A549 (cell line): ENCODE measurements around the gene MAP4K4. TPM values are rescaled to one million over a fixed set of nuclear protein-coding genes. Genes with fewer than 3 reads are reported as not detected.

Experiments used
- ATAC-seq, 2 experiments: fragments of 200-7000 bp in 1 of 2; fragments of >200 bp in 1 of 2; cut with Nextera tagmentation in 1 of 2; cut with Tn5 transposase in 1 of 2; 3 replicates each; pipeline versions ENCODE4 v1.8.0 to v1.9.1; 2018 to 2020; ENCODE audit warnings: mild to moderate bottlenecking in 1 of 2, moderate library complexity in 1 of 2
- CTCF ChIA-PET: fragments of 300-600 bp; sonication (Branson Sonifier 250); formaldehyde crosslinking; extraction: SDS; loops from one replicate; lab custom pipeline; 2021; ENCODE audit warnings: antibody characterized with exemption, inconsistent platforms; lab: Yijun Ruan, JAX
- POLR2A ChIA-PET: fragments of 350-600 bp; formaldehyde crosslinking; extraction: SDS; loops from one replicate; lab custom pipeline; 2021; ENCODE audit warnings: antibody characterized with exemption, inconsistent platforms; lab: Yijun Ruan, JAX
- DNase-seq, 2 experiments: peaks; one replicate each; pipeline versions ENCODE4 v3.0.0 to v3.0.0-alpha.2; 2011 to 2016; ENCODE audit warnings: low read depth in 1 of 2, low spot score in 1 of 2
- FAIRE-seq: peaks from 2 replicates; lab custom pipeline; 2011; peaks lifted over from hg19 to GRCh38; lab: Jason Lieb, UNC
- H3K27ac ChIP-seq, 2 experiments: fragments of >200 bp; sonication (Bioruptor Twin); formaldehyde crosslinking; 3 replicates each; pipeline ENCODE4 v1.5.1; 2016 to 2017
- H3K4me1 ChIP-seq: fragments of >200 bp; sonication (Bioruptor Twin); formaldehyde crosslinking; 3 replicates; pipeline ENCODE4 v1.6.1; 2016
- H3K4me2 ChIP-seq: fragments of >200 bp; sonication (Bioruptor Twin); formaldehyde crosslinking; 3 replicates; pipeline ENCODE4 v1.6.1; 2016
- H3K4me3 ChIP-seq: fragments of >200 bp; sonication (Bioruptor Twin); formaldehyde crosslinking; 3 replicates; pipeline ENCODE4 v1.5.1; 2016
- H3K9me3 ChIP-seq: fragments of >200 bp; sonication (Bioruptor Twin); formaldehyde crosslinking; 3 replicates; pipeline ENCODE4 v1.6.1; 2016
- EHF ChIP-seq: fragments of 250-450 bp; sonication (Bioruptor Pico); IDR thresholded peaks from 2 replicates; pipeline ENCODE4 v1.5.0; 2020; ENCODE audit warnings: mild to moderate bottlenecking
- EP300 ChIP-seq, 2 experiments: fragments of >200 bp; sonication (Bioruptor Twin); formaldehyde crosslinking; IDR thresholded peaks; 2 replicates in 1 of 2; 3 replicates in 1 of 2; pipeline ENCODE4 v1.6.1; 2016 to 2017
- ESRRA ChIP-seq: fragments of 150-350 bp; IDR thresholded peaks from 2 replicates; pipeline ENCODE4 v1.6.1; 2014; ENCODE audit warnings: mild to moderate bottlenecking, low read length, borderline replicate concordance
- FOSL2 ChIP-seq, 2 experiments: fragments of 450-650 bp in 1 of 2; fragments of >200 bp in 1 of 2; sonication (Bioruptor Twin) in 1 of 2; formaldehyde crosslinking; IDR thresholded peaks; 2 replicates each; pipeline versions ENCODE4 v1.5.0 to v1.6.1; 2016 to 2020; ENCODE audit warnings: mild to moderate bottlenecking in 1 of 2, moderate library complexity in 1 of 2
- FOXS1 ChIP-seq: fragments of 250-450 bp; sonication (Bioruptor Pico); IDR thresholded peaks from 2 replicates; pipeline ENCODE4 v1.5.0; 2020; ENCODE audit warnings: mild to moderate bottlenecking, moderate library complexity
- GATA3 ChIP-seq: IDR thresholded peaks from 2 replicates; pipeline ENCODE4 v1.6.1; 2012; ENCODE audit warnings: borderline replicate concordance
- HDAC2 ChIP-seq: fragments of 200-600 bp; sonication (generic); IDR thresholded peaks from 2 replicates; pipeline ENCODE4 v1.6.1; 2016
- HOXA7 ChIP-seq: fragments of 250-450 bp; sonication (Bioruptor Pico); IDR thresholded peaks from 2 replicates; pipeline ENCODE4 v1.5.0; 2020; ENCODE audit warnings: mild to moderate bottlenecking, moderate library complexity
- HOXB13 ChIP-seq: fragments of 250-450 bp; sonication (Bioruptor Pico); IDR thresholded peaks from 2 replicates; pipeline ENCODE4 v1.5.0; 2020; ENCODE audit warnings: low read depth, mild to moderate bottlenecking, moderate library complexity
- HOXB5 ChIP-seq: fragments of 250-450 bp; sonication (Bioruptor Pico); IDR thresholded peaks from 2 replicates; pipeline ENCODE4 v1.5.0; 2020; ENCODE audit warnings: mild to moderate bottlenecking, moderate library complexity
- JUNB ChIP-seq: fragments of >200 bp; sonication (Bioruptor Twin); formaldehyde crosslinking; IDR thresholded peaks from 2 replicates; pipeline ENCODE4 v1.6.1; 2016
- KDM5A ChIP-seq: fragments of 200-600 bp; sonication (generic); IDR thresholded peaks from 2 replicates; pipeline ENCODE4 v1.6.1; 2016; ENCODE audit warnings: antibody characterized with exemption, mild to moderate bottlenecking
- MAFK ChIP-seq: fragments of 450-650 bp; IDR thresholded peaks from 2 replicates; pipeline ENCODE4 v1.6.1; 2014; ENCODE audit not compliant: partially characterized antibody
- MAZ ChIP-seq: fragments of 150-350 bp; IDR thresholded peaks from 2 replicates; pipeline ENCODE4 v1.6.1; 2014; ENCODE audit warnings: antibody characterized with exemption, low read depth, low read length, borderline replicate concordance
- NFE2L2 ChIP-seq: fragments of 150-350 bp; conservative IDR thresholded peaks from 2 replicates; pipeline ENCODE4 v1.6.1; 2014; ENCODE audit warnings: low read length
- NPAS2 ChIP-seq: fragments of 250-450 bp; sonication (Bioruptor Pico); IDR thresholded peaks from 2 replicates; pipeline ENCODE4 v1.8.0; 2022; ENCODE audit warnings: mild to moderate bottlenecking, moderate library complexity, borderline replicate concordance
- PBX3 ChIP-seq: IDR thresholded peaks from 2 replicates; pipeline ENCODE4 v1.6.1; 2012
- PHF8 ChIP-seq: fragments of 200-600 bp; sonication (generic); IDR thresholded peaks from 2 replicates; pipeline ENCODE4 v1.6.1; 2016; ENCODE audit warnings: low read depth, mild to moderate bottlenecking, antibody characterized with exemption, moderate library complexity, borderline replicate concordance
- POLR2A ChIP-seq: IDR thresholded peaks from 2 replicates; pipeline ENCODE4 v1.6.1; 2012; ENCODE audit warnings: mild to moderate bottlenecking, low read length
- RARB ChIP-seq: fragments of 250-450 bp; sonication (Bioruptor Pico); IDR thresholded peaks from 2 replicates; pipeline ENCODE4 v1.8.0; 2021; ENCODE audit warnings: mild to moderate bottlenecking, moderate library complexity
- SREBF2 ChIP-seq: fragments of 450-650 bp; IDR thresholded peaks from 2 replicates; pipeline ENCODE4 v1.6.1; 2014; ENCODE audit warnings: mild to moderate bottlenecking, moderate library complexity
- TFCP2L1 ChIP-seq: fragments of 250-450 bp; sonication (Bioruptor Pico); IDR thresholded peaks from 2 replicates; pipeline ENCODE4 v1.5.0; 2021; ENCODE audit warnings: mild to moderate bottlenecking
- ZC3H11A ChIP-seq: fragments of 450-650 bp; IDR thresholded peaks from 2 replicates; pipeline ENCODE4 v1.6.1; 2014; ENCODE audit warnings: antibody characterized with exemption, mild to moderate bottlenecking
- ZSCAN20 ChIP-seq: fragments of 250-450 bp; sonication (Bioruptor Pico); IDR thresholded peaks from 2 replicates; pipeline ENCODE4 v1.8.0; 2022; ENCODE audit warnings: mild to moderate bottlenecking, moderate library complexity
- WGBS: methylation state at CpG from one replicate; pipeline ENCODE4 v1.1.6; 2017; ENCODE audit errors: missing lambda C conversion rate; 5-methylcytosine and 5-hydroxymethylcytosine counted together
- polyA plus RNA-seq, 4 experiments: library from polyadenylated mRNA; depleted of rRNA in 3 of 4; stranded (reverse); fragments of >200 nt; fragmentation: RNase III in 1 of 4; extraction: RNeasy Plus Mini Kit Qiagen cat#74134 plus additional on column Dnase treatment in 1 of 4; gene quantifications; 2 replicates in 3 of 4; 3 replicates in 1 of 4; pipeline ENCODE4 v1.2.3, GENCODE V29; 2011 to 2017
- TF ChIP-seq, protein P1 (sequence below): fragments of 450-650 bp; IDR thresholded peaks from 2 replicates; pipeline ENCODE4 v1.6.1; 2014; ENCODE audit warnings: antibody characterized with exemption
- TF ChIP-seq, protein P2 (sequence below): fragments of 250-450 bp; sonication (Bioruptor Pico); IDR thresholded peaks from 2 replicates; pipeline ENCODE4 v1.5.0; 2021; ENCODE audit warnings: mild to moderate bottlenecking, moderate library complexity, borderline replicate concordance
- TF ChIP-seq, protein P3 (sequence below): IDR thresholded peaks from 2 replicates; pipeline ENCODE4 v1.6.1; 2012

MAP4K4 gene
- polyA plus RNA-seq, 2 of the 4 experiments (the other 2 are of a cell fraction): 61.9 to 82.2 TPM

DNA sequence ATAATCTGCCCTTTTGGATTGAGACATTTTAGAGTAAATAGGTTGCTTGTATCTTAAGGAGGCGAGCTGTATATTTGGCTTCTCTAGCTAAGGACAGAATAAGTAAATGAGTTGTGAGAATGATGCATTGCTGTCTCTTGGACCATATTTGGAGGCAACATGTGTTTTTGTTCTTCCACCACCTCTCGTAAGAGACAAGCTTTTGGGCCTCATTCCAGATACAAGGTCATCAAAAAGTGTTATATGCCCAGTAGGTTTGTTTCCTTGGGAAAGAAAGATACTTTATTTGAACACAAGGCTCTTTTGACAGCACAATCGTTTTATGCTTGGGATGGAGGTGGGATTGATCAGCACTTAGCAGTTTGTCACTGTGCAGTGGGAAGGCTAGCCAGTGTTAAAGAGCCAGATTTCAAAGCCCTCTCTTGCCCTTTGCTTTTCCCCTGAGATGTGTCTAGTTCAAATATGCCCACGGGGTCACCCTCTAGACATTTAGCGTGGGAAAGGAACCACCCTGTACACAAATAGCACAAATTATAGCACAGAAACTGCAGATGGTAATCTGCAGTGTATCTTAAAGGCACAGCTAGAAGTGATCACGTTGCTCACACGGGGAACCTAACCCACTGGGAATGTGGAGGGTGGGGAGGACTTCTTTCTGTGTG lies 131.3 kb downstream of the MAP4K4 start (continued):
- TF ChIP-seq HOXB13: no peak
- no peak for TF ChIP-seq PHF8
- TF ChIP-seq JUNB: no peak
- TF ChIP-seq RARB (CRISPR knock-in tag): no peak
- no peak for TF ChIP-seq MAZ
- TF ChIP-seq NFE2L2: no peak
- no peak for TF ChIP-seq TFCP2L1 (CRISPR knock-in tag)
- no peak for TF ChIP-seq KDM5A

DNA sequence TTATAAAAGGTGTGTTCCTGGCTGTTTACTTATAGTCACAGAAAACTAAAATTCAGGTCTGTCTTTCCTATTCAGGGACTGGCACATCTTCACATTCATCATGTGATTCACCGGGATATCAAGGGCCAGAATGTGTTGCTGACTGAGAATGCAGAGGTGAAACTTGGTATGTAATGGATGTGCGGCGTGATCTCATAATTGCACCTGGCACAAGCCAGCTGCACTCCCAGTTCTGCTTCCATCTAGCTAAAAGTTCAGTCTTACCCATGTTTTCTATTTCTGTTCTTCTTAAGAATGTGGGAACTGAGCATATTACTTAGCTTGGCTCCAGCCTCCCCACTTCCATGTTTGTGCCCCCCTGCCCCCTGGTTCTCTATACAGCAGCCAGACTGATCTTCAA lies 131.9 kb downstream of the MAP4K4 start:
- no peaks in the 10 kb centered on the region for H3K9me3 ChIP-seq
- TF ChIP-seq, protein P1, sequence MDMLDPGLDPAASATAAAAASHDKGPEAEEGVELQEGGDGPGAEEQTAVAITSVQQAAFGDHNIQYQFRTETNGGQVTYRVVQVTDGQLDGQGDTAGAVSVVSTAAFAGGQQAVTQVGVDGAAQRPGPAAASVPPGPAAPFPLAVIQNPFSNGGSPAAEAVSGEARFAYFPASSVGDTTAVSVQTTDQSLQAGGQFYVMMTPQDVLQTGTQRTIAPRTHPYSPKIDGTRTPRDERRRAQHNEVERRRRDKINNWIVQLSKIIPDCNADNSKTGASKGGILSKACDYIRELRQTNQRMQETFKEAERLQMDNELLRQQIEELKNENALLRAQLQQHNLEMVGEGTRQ: no peak
- TF ChIP-seq HOXA7 (no peak), MAFK (no peak), EP300 (IDR thresholded peaks at IDR 0.05) (no peak), HOXB5 (CRISPR knock-in tag) (no peak), ESRRA (no peak), TFCP2L1 (CRISPR knock-in tag) (no peak), SREBF2 (no peak), KDM5A (no peak), HDAC2 (no peak), EHF (no peak), ZSCAN20 (CRISPR knock-in tag) (no peak), NPAS2 (CRISPR knock-in tag) (no peak), ZC3H11A (no peak)
- TF ChIP-seq, protein P2, sequence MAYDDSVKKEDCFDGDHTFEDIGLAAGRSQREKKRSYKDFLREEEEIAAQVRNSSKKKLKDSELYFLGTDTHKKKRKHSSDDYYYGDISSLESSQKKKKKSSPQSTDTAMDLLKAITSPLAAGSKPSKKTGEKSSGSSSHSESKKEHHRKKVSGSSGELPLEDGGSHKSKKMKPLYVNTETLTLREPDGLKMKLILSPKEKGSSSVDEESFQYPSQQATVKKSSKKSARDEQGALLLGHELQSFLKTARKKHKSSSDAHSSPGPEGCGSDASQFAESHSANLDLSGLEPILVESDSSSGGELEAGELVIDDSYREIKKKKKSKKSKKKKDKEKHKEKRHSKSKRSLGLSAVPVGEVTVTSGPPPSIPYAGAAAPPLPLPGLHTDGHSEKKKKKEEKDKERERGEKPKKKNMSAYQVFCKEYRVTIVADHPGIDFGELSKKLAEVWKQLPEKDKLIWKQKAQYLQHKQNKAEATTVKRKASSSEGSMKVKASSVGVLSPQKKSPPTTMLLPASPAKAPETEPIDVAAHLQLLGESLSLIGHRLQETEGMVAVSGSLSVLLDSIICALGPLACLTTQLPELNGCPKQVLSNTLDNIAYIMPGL (CRISPR knock-in tag): no peak
- ChIA-PET POLR2A (interaction anchor here (1.1 kb wide), 1 partner anchor 131 kb away, joined by 3 read pairs; no protein-coding TSS in a partner anchor), CTCF (interaction anchor here (0.8 to 12.0 kb wide), 9 partner anchors 9 to 487 kb away, joined by 3 to 79 read pairs (median 4); no protein-coding TSS in a partner anchor)
- no peak overlapping the region for H3K4me2 ChIP-seq
- no peak for DNase-seq
- 0 out of 6 replicates have a peak overlapping the region, but pooled peaks of 1 of the 2 experiments have one; percentile 32 for H3K27ac ChIP-seq
- no peak for ATAC-seq
- 89% methylated on average over 3 of the region's 3 CpGs for WGBS
- FAIRE-seq: no peak
- H3K4me3 ChIP-seq: no peak overlapping the region
- H3K4me1 ChIP-seq: peaks cover 48% of the 10 kb centered on the region

- ChIA-PET POLR2A (no interaction called here), CTCF (interaction anchor here (0.9 to 12.0 kb wide), 14 partner anchors 8 to 488 kb away, joined by 3 to 79 read pairs (median 8); partner anchors contain the start of gene MAP4K4)
- DNase-seq: no peak
- 44% methylated on average over 1 of the region's 1 CpG for WGBS
- Histone ChIP-seq H3K27ac (no peak overlapping the region), H3K4me1 (peaks cover 48% of the 10 kb centered on the region), H3K4me3 (no peak overlapping the region), H3K9me3 (no peaks in the 10 kb centered on the region), H3K4me2 (no peak overlapping the region)
- TF ChIP-seq POLR2A: no peak
- TF ChIP-seq GATA3: no peak
- no peak for TF ChIP-seq FOXS1
- no peak for TF ChIP-seq ZSCAN20 (CRISPR knock-in tag)
- no peak for TF ChIP-seq PBX3
- TF ChIP-seq FOSL2 (IDR thresholded peaks at IDR 0.05): no peak
- no peak for TF ChIP-seq FOSL2 (CRISPR knock-in tag; IDR thresholded peaks at IDR 0.05)
- TF ChIP-seq, protein P3, sequence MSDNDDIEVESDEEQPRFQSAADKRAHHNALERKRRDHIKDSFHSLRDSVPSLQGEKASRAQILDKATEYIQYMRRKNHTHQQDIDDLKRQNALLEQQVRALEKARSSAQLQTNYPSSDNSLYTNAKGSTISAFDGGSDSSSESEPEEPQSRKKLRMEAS: no peak
- TF ChIP-seq NFE2L2: no peak
- TF ChIP-seq TFCP2L1 (CRISPR knock-in tag): no peak
- no peak for TF ChIP-seq HOXB13
- FAIRE-seq: no peak
- ATAC-seq: no peak
Measured at GRCh38 chr2:101830146-101830545, 132.6 kb downstream of the MAP4K4 start.
